Skeletal muscle tissue (tissue), 4 donors: ENCODE data around the gene NAP1L5. TPM values are rescaled to one million over a fixed set of nuclear protein-coding genes. Genes with fewer than 3 reads are reported as not detected.
A peak's percentile ranks its signal among the peaks of the same experiment; 100 is the strongest.

ENCODE experiments used
- H3K27ac ChIP-seq: one replicate; pipeline ENCODE4 v1.7.0; 2013; ENCODE audit warnings: mild to moderate bottlenecking, low read depth, low read length, inconsistent platforms
- H3K27me3 ChIP-seq, 3 donors: one replicate each; pipeline ENCODE4 v1.7.0; 2013; ENCODE audit warnings: low read length in 3 of 3; ENCODE audit not compliant: control insufficient read depth in 3 of 3, insufficient read depth in 3 of 3
- H3K36me3 ChIP-seq, 3 donors: one replicate each; pipeline ENCODE4 v1.7.0; 2013; ENCODE audit warnings: low read length in 3 of 3; ENCODE audit not compliant: control insufficient read depth in 3 of 3, insufficient read depth in 3 of 3
- H3K4me1 ChIP-seq, 3 donors: one replicate each; pipeline ENCODE4 v1.7.0; 2013; ENCODE audit warnings: low read length in 3 of 3, mild to moderate bottlenecking in 3 of 3; ENCODE audit not compliant: control insufficient read depth in 3 of 3, insufficient read depth in 3 of 3
- H3K4me3 ChIP-seq, 3 donors: one replicate each; pipeline ENCODE4 v1.7.0; 2013; ENCODE audit warnings: low read length in 3 of 3
- H3K9ac ChIP-seq, 3 donors: one replicate each; pipeline ENCODE4 v1.7.0; 2013; ENCODE audit warnings: low read length in 3 of 3, mild to moderate bottlenecking in 3 of 3, moderate library complexity in 2 of 3, low read depth in 1 of 3
- H3K9me3 ChIP-seq, 3 donors: one replicate each; pipeline ENCODE4 v1.7.0; 2013; ENCODE audit warnings: low read length in 3 of 3; ENCODE audit not compliant: control insufficient read depth in 3 of 3
- total RNA-seq: library from RNA; depleted of rRNA; stranded (reverse); fragments of >200 nt; gene quantifications from one replicate; pipeline ENCODE4 v1.2.3, GENCODE V29; 2014
- donor health status: Osteomylitis.

The NAP1L5 gene
- total RNA-seq, 1 donor from 2014 or later: 4.2 TPM

GRCh38 chr4:88706574-88706973, 8.9 kb upstream of the NAP1L5 start:
- no peaks in the 10 kb centered on the region for H3K9me3 ChIP-seq
- H3K4me1 ChIP-seq: peaks cover 4 to 12% (median 4%) of the 10 kb centered on the region in 3 donors
- H3K27me3 ChIP-seq: no peaks in the 10 kb centered on the region
- H3K9ac ChIP-seq: peak overlapping the region; percentile 42 to 48 (median 48)
- H3K27ac ChIP-seq: peak overlapping the region; percentile 57
- peak overlapping the region in 2 of 3 donors; percentile 8 to 17 for H3K4me3 ChIP-seq
- peaks cover 6 to 37% (median 19%) of the 10 kb centered on the region in 3 donors for H3K36me3 ChIP-seq

GRCh38 chr4:88705805-88706492, 8.3 kb upstream of the NAP1L5 start:
- H3K9me3 ChIP-seq: no peaks in the 10 kb centered on the region
- peaks cover 4 to 12% (median 4%) of the 10 kb centered on the region in 3 donors for H3K4me1 ChIP-seq
- H3K27ac ChIP-seq: peak overlapping the region; percentile 57
- H3K9ac ChIP-seq: no peak overlapping the region
- H3K27me3 ChIP-seq: no peaks in the 10 kb centered on the region
- H3K36me3 ChIP-seq: peaks cover 6 to 36% (median 18%) of the 10 kb centered on the region in 3 donors
- H3K4me3 ChIP-seq: peak overlapping the region in 1 of 3 donors; percentile 17

GRCh38 chr4:88705223-88705622, 7.6 kb upstream of the NAP1L5 start:
- no peaks in the 10 kb centered on the region for H3K9me3 ChIP-seq
- peaks cover 6 to 29% (median 16%) of the 10 kb centered on the region in 3 donors for H3K36me3 ChIP-seq

GRCh38 chr4:88702782-88703181, 5.2 kb upstream of the NAP1L5 start:
- peaks cover 4 to 12% (median 4%) of the 10 kb centered on the region in 3 donors for H3K4me1 ChIP-seq
- no peaks in the 10 kb centered on the region for H3K27me3 ChIP-seq
- H3K9me3 ChIP-seq: no peaks in the 10 kb centered on the region
- no peak overlapping the region for H3K9ac ChIP-seq
- H3K27ac ChIP-seq: no peak overlapping the region
- peaks cover 6 to 28% (median 15%) of the 10 kb centered on the region in 3 donors for H3K36me3 ChIP-seq
- H3K4me3 ChIP-seq: no peak overlapping the region

More at GRCh38 chr4:88705223-88705622, 7.6 kb upstream of the NAP1L5 start:
- no peaks in the 10 kb centered on the region for H3K27me3 ChIP-seq
- no peak overlapping the region for H3K4me3 ChIP-seq
- peaks cover 4 to 12% (median 4%) of the 10 kb centered on the region in 3 donors for H3K4me1 ChIP-seq
- no peak overlapping the region for H3K27ac ChIP-seq
- H3K9ac ChIP-seq: no peak overlapping the region

- no peak overlapping the region for H3K4me3 ChIP-seq
- no peak overlapping the region for H3K27ac ChIP-seq
- H3K4me1 ChIP-seq: no peaks in the 10 kb centered on the region
- peaks cover 0 to 8% (median 7%) of the 10 kb centered on the region in 3 donors for H3K36me3 ChIP-seq
- H3K9me3 ChIP-seq: no peaks in the 10 kb centered on the region
- H3K9ac ChIP-seq: no peak overlapping the region
- H3K27me3 ChIP-seq: no peaks in the 10 kb centered on the region
Measured at GRCh38 chr4:88698519-88698918, 890 bp upstream of the NAP1L5 start.

GRCh38 chr4:88697141-88697540, 488 bp downstream of the NAP1L5 start:
- H3K27ac ChIP-seq: peak overlapping the region; percentile 69
- H3K4me1 ChIP-seq: no peaks in the 10 kb centered on the region
- peak overlapping the region; percentile 75 to 84 (median 78) for H3K4me3 ChIP-seq
- peaks cover 0 to 8% (median 7%) of the 10 kb centered on the region in 3 donors for H3K36me3 ChIP-seq
- no peaks in the 10 kb centered on the region for H3K27me3 ChIP-seq
- peak overlapping the region; percentile 77 to 83 (median 80) for H3K9ac ChIP-seq
- no peaks in the 10 kb centered on the region for H3K9me3 ChIP-seq

GRCh38 chr4:88696630-88697029, 999 bp downstream of the NAP1L5 start:
- H3K4me1 ChIP-seq: no peaks in the 10 kb centered on the region
- H3K36me3 ChIP-seq: peaks cover 0 to 13% (median 7%) of the 10 kb centered on the region in 3 donors
- H3K27ac ChIP-seq: no peak overlapping the region
- H3K4me3 ChIP-seq: peak overlapping the region; percentile 0 to 84 (median 40)
- peak overlapping the region in 1 of 3 donors; percentile 77 for H3K9ac ChIP-seq
- H3K27me3 ChIP-seq: no peaks in the 10 kb centered on the region
- no peaks in the 10 kb centered on the region for H3K9me3 ChIP-seq

GRCh38 chr4:88693792-88694191, 3.8 kb downstream of the NAP1L5 start:
- Histone ChIP-seq H3K27ac (no peak overlapping the region), H3K4me1 (no peaks in the 10 kb centered on the region), H3K36me3 (peaks cover 2 to 24% (median 18%) of the 10 kb centered on the region in 3 donors), H3K27me3 (no peaks in the 10 kb centered on the region), H3K4me3 (no peak overlapping the region), H3K9ac (no peak overlapping the region), H3K9me3 (no peaks in the 10 kb centered on the region)

- no peak overlapping the region for H3K27ac ChIP-seq
- H3K9ac ChIP-seq: no peak overlapping the region
- no peaks in the 10 kb centered on the region for H3K27me3 ChIP-seq
- H3K36me3 ChIP-seq: peaks cover 2 to 40% (median 31%) of the 10 kb centered on the region in 3 donors
- no peak overlapping the region for H3K4me3 ChIP-seq
- H3K9me3 ChIP-seq: no peaks in the 10 kb centered on the region
- no peaks in the 10 kb centered on the region for H3K4me1 ChIP-seq
Measured at GRCh38 chr4:88690355-88690754, 7.3 kb downstream of the NAP1L5 start.

GRCh38 chr4:88681209-88681608, 16.4 kb downstream of the NAP1L5 start:
- Histone ChIP-seq H3K9ac (no peak overlapping the region), H3K27ac (no peak overlapping the region), H3K36me3 (peaks cover 8 to 47% (median 43%) of the 10 kb centered on the region in 3 donors), H3K9me3 (no peaks in the 10 kb centered on the region), H3K4me1 (no peaks in the 10 kb centered on the region), H3K27me3 (no peaks in the 10 kb centered on the region), H3K4me3 (no peak overlapping the region)
